Right cardiac atrium (tissue), 5 donors: ENCODE data around the gene PCSK7. TPM values are rescaled to one million over a fixed set of nuclear protein-coding genes. Genes with fewer than 3 reads are reported as not detected.

Experiments
- ATAC-seq, 2 donors: fragments of 200-7000 bp; cut with Tn5 transposase; one replicate each; pipeline versions ENCODE4 v1.8.0 to v1.9.1; 2020; ENCODE audit warnings: moderate library complexity in 2 of 2, mild to moderate bottlenecking in 1 of 2
- DNase-seq, 3 donors: peaks; one replicate each; pipeline ENCODE4 v3.0.0-alpha.2; 2020
- H3K27ac ChIP-seq: one replicate; pipeline ENCODE4 v1.5.1; 2013; ENCODE audit warnings: mild to moderate bottlenecking, low read length, control low read depth, moderate library complexity
- H3K27me3 ChIP-seq: one replicate; pipeline ENCODE4 v1.6.1; 2013; ENCODE audit not compliant: control insufficient read depth, insufficient read depth
- H3K4me1 ChIP-seq: one replicate; pipeline ENCODE4 v1.6.1; 2013; ENCODE audit warnings: low read length; ENCODE audit not compliant: control insufficient read depth, insufficient read depth
- H3K4me3 ChIP-seq: one replicate; pipeline ENCODE4 v1.5.1; 2013; ENCODE audit warnings: low read length, control low read depth
- H3K9me3 ChIP-seq: one replicate; pipeline ENCODE4 v1.6.1; 2013; ENCODE audit warnings: low read length; ENCODE audit not compliant: control insufficient read depth
- WGBS: extraction: QIAGEN DNeasy Blood & Tissue Kit; methylation state at CpG from one replicate; pipeline ENCODE4 v1.1.7; 2013; 5-methylcytosine and 5-hydroxymethylcytosine counted together
- intact Hi-C, 4 donors: fragments of 100-400 bp; cut with DNase I; formaldehyde crosslinking; loops; one replicate each; pipeline versions ENCODE4 v1.11.0 to v1.14.0; 2022 to 2023
- polyA plus RNA-seq: library from polyadenylated mRNA; stranded (reverse); fragments of 200-250 nt; gene quantifications from one replicate; pipeline ENCODE4 v1.2.3, GENCODE V29; 2013
- total RNA-seq, 4 donors: library from RNA; stranded (reverse); fragmentation: NEBNext Ultra II Directional; extraction: Animal tissue kit (Norgen Biotek cat#: 25700); gene quantifications; one replicate each; pipeline ENCODE4 v1.2.1, GENCODE V29; 2021
- donor health status: healthy with polysubstance abuse.
- donor health status: DM: no; HTN: yes; CAD: no.
- donor health status: DM: no; HTN: no; CAD: no.
- donor health status: DM: no; HTN: yes; CAD: no; lungs with severe emphysema.
- donor health status: DM: yes; HTN: yes; CAD: no.

The PCSK7 gene
- total and polyA plus RNA-seq, 5 donors, result 25.7 to 39.2 (median 29.2) TPM

- Histone ChIP-seq H3K4me1 (peaks cover 17% of the 10 kb centered on the region), H3K9me3 (no peaks in the 10 kb centered on the region), H3K27ac (no peak overlapping the region), H3K27me3 (no peaks in the 10 kb centered on the region), H3K4me3 (no peak overlapping the region)
- no peak for ATAC-seq
- DNase-seq, result peak in 1 of 3 donors; percentile 1
- 89% methylated on average over 22 of the region's 22 CpGs for WGBS
- intact Hi-C loops, result loop anchor here in 2 of 4 donors (5.0 kb wide), 2 partner anchors 35 to 45 kb away; no protein-coding TSS in a partner anchor
Observed at GRCh38 chr11:117181586-117182550, 50.0 kb downstream of the PCSK7 start.

GRCh38 chr11:117180661-117181585 is 51.0 kb downstream of the PCSK7 start:
- Histone ChIP-seq H3K4me1 (peaks cover 17% of the 10 kb centered on the region), H3K9me3 (no peaks in the 10 kb centered on the region), H3K4me3 (no peak overlapping the region), H3K27ac (no peak overlapping the region), H3K27me3 (no peaks in the 10 kb centered on the region)
- intact Hi-C loops, result loop anchor here in 2 of 4 donors (5.0 kb wide), 2 partner anchors 36 to 46 kb away; no protein-coding TSS in a partner anchor
- DNase-seq, result peak; percentile 74 to 91 (median 87)
- WGBS, result 44% methylated on average over 22 of the region's 22 CpGs
- ATAC-seq, result peak; percentile 11

- no peaks in the 10 kb centered on the region for H3K9me3 ChIP-seq
- 37% methylated on average over 4 of the region's 4 CpGs for WGBS
- H3K27me3 ChIP-seq, result no peaks in the 10 kb centered on the region
- peak in 1 of 3 donors; percentile 45 for DNase-seq
- ATAC-seq, result no peak
- H3K27ac ChIP-seq, result peak overlapping the region; percentile 66
- H3K4me1 ChIP-seq, result peaks cover 17% of the 10 kb centered on the region
- intact Hi-C loops, result loop anchor here in 2 of 4 donors (5.0 kb wide), 2 partner anchors 37 to 47 kb away; no protein-coding TSS in a partner anchor
- H3K4me3 ChIP-seq, result peak overlapping the region; percentile 93
Observed at GRCh38 chr11:117180020-117180419, 51.9 kb downstream of the PCSK7 start.

GRCh38 chr11:117179048-117179999 is 52.5 kb downstream of the PCSK7 start:
- H3K4me3 ChIP-seq, result peak overlapping the region; percentile 93
- under 1% methylated on average over 39 of the region's 39 CpGs for WGBS
- DNase-seq, result peak; percentile 35 to 80 (median 79)
- H3K4me1 ChIP-seq, result peaks cover 17% of the 10 kb centered on the region
- peak overlapping the region; percentile 66 for H3K27ac ChIP-seq
- no peaks in the 10 kb centered on the region for H3K27me3 ChIP-seq
- intact Hi-C loops, result no loop called here
- no peaks in the 10 kb centered on the region for H3K9me3 ChIP-seq
- peak; percentile 34 to 48 for ATAC-seq

GRCh38 chr11:117178210-117179034 is 53.5 kb downstream of the PCSK7 start, which contains the start of gene SIDT2:
SIDT2 (plus strand) TSS chr11:117178743; CDS start chr11:117179264, 521 bp downstream.
- WGBS, result under 1% methylated on average over 51 of the region's 51 CpGs
- peaks cover 17% of the 10 kb centered on the region for H3K4me1 ChIP-seq
- intact Hi-C loops, result no loop called here
- peak within 1 kb of the TSS; percentile 93 for H3K4me3 ChIP-seq
- ATAC-seq, result peak; percentile 94 to 95
- peak; percentile 96 to 98 (median 98) for DNase-seq
- H3K27ac ChIP-seq, result peak within 1 kb of the TSS; percentile 92
- H3K9me3 ChIP-seq, result no peaks in the 10 kb centered on the region
- no peaks in the 10 kb centered on the region for H3K27me3 ChIP-seq

- Histone ChIP-seq H3K27me3 (no peaks in the 10 kb centered on the region), H3K4me3 (peak overlapping the region; percentile 93), H3K4me1 (peaks cover 19% of the 10 kb centered on the region), H3K27ac (peak overlapping the region; percentile 19), H3K9me3 (no peaks in the 10 kb centered on the region)
- intact Hi-C loops, result no loop called here
- ATAC-seq (no peak), DNase-seq (peak in 1 of 3 donors; percentile 35)
- 79% methylated on average over 10 of the region's 10 CpGs for WGBS
Observed at GRCh38 chr11:117177534-117178209, 54.2 kb downstream of the PCSK7 start.

- Histone ChIP-seq H3K9me3 (no peaks in the 10 kb centered on the region), H3K27ac (no peak overlapping the region), H3K4me1 (peaks cover 24% of the 10 kb centered on the region), H3K27me3 (no peaks in the 10 kb centered on the region), H3K4me3 (no peak overlapping the region)
- intact Hi-C loops, result no loop called here
- ATAC-seq (no peak), DNase-seq (no peak)
- WGBS, result 71% methylated on average over 1 of the region's 1 CpG
Observed at GRCh38 chr11:117176186-117176585, 55.7 kb downstream of the PCSK7 start.

- H3K27me3 ChIP-seq, result no peaks in the 10 kb centered on the region
- no peaks in the 10 kb centered on the region for H3K9me3 ChIP-seq
- no peak overlapping the region for H3K4me3 ChIP-seq
- intact Hi-C loops, result no loop called here
- no peak for ATAC-seq
- peaks cover 21% of the 10 kb centered on the region for H3K4me1 ChIP-seq
- H3K27ac ChIP-seq, result no peak overlapping the region
- no peak for DNase-seq
- 80% methylated on average over 5 of the region's 5 CpGs for WGBS
Observed at GRCh38 chr11:117175781-117176180, 56.1 kb downstream of the PCSK7 start.

- no peaks in the 10 kb centered on the region for H3K27me3 ChIP-seq
- peak overlapping the region; percentile 21 for H3K27ac ChIP-seq
- H3K9me3 ChIP-seq, result no peaks in the 10 kb centered on the region
- ATAC-seq, result no peak
- 54% methylated on average over 7 of the region's 7 CpGs for WGBS
- DNase-seq, result peak in 1 of 3 donors; percentile 19
- H3K4me3 ChIP-seq, result no peak overlapping the region
- intact Hi-C loops, result no loop called here
- peaks cover 19% of the 10 kb centered on the region for H3K4me1 ChIP-seq
Observed at GRCh38 chr11:117175104-117175503, 56.8 kb downstream of the PCSK7 start.
